Fibroblast of lung (primary cell): Measurements from ENCODE around the gene SRGAP2C. TPM values are rescaled to one million over a fixed set of nuclear protein-coding genes. Genes with fewer than 3 reads are reported as not detected.
"Not testable (repeated sequence)": the region's sequence is repeated elsewhere in the genome, so short reads cannot be mapped to it uniquely, and the experiment has no call there.

Experiments
- DNase-seq, 2 donors: peaks; one replicate each; pipeline versions ENCODE4 v3.0.0 to v3.0.0-alpha.2; 2010; ENCODE audit warnings: low read depth in 2 of 2
- H2AFZ ChIP-seq: 2 replicates; pipeline ENCODE4 v1.5.1; 2012; ENCODE audit warnings: low read length, control low read depth, inconsistent platforms
- H3K27ac ChIP-seq: 2 replicates; pipeline ENCODE4 v1.5.1; 2011; ENCODE audit warnings: low read length, control low read depth; ENCODE audit not compliant: insufficient read depth
- H3K27me3 ChIP-seq: 2 replicates; pipeline ENCODE4 v1.5.1; 2011; ENCODE audit warnings: mild to moderate bottlenecking, low read length; ENCODE audit not compliant: control insufficient read depth, insufficient read depth
- H3K36me3 ChIP-seq: 2 replicates; pipeline ENCODE4 v1.5.1; 2011; ENCODE audit warnings: low read length; ENCODE audit not compliant: control insufficient read depth, insufficient read depth
- H3K4me1 ChIP-seq: 2 replicates; pipeline ENCODE4 v1.5.1; 2011; ENCODE audit warnings: low read length; ENCODE audit not compliant: control insufficient read depth, insufficient read depth; ENCODE audit errors: extremely low read depth
- H3K4me2 ChIP-seq: 2 replicates; pipeline ENCODE4 v1.5.1; 2011; ENCODE audit warnings: low read length, control low read depth; ENCODE audit not compliant: insufficient read depth; ENCODE audit errors: extremely low read depth
- H3K4me3 ChIP-seq, 4 experiments: fragments of 200-600 bp in 1 of 4; sonication (generic) in 1 of 4; replicated peaks in 1 of 4; 2 replicates each; pipeline ENCODE4 v1.5.1; 2011 to 2016; ENCODE audit warnings: low read length in 4 of 4, low read depth in 3 of 4, mild to moderate bottlenecking in 3 of 4, control low read depth in 2 of 4, inconsistent platforms in 1 of 4, mixed read lengths in 1 of 4; ENCODE audit not compliant: insufficient read depth in 1 of 4; ENCODE audit errors: control extremely low read depth in 1 of 4
- H3K79me2 ChIP-seq: 2 replicates; pipeline ENCODE4 v1.5.1; 2012; ENCODE audit warnings: mild to moderate bottlenecking, low read length, inconsistent platforms; ENCODE audit not compliant: control insufficient read depth, insufficient read depth
- H3K9ac ChIP-seq: 2 replicates; pipeline ENCODE4 v1.5.1; 2011; ENCODE audit warnings: mild to moderate bottlenecking, low read length, control low read depth; ENCODE audit not compliant: insufficient read depth
- H3K9me3 ChIP-seq: 2 replicates; pipeline ENCODE4 v1.5.1; 2012; ENCODE audit warnings: low read depth, low read length; ENCODE audit not compliant: control insufficient read depth, insufficient read depth
- H4K20me1 ChIP-seq: 2 replicates; pipeline ENCODE4 v1.5.1; 2011; ENCODE audit warnings: low read length; ENCODE audit not compliant: control insufficient read depth, insufficient read depth; ENCODE audit errors: extremely low read depth
- polyA plus RNA-seq, 2 donors: library from polyadenylated mRNA; depleted of rRNA in 1 of 2; stranded (reverse) in 1 of 2; unstranded in 1 of 2; fragments of >200 nt; gene quantifications; 2 replicates each; pipeline ENCODE4 v1.2.1, GENCODE V29; 2011 to 2012; ENCODE audit warnings: missing spikeins in 1 of 2
- total RNA-seq: library from RNA; depleted of rRNA; stranded (reverse); fragments of >200 nt; gene quantifications from 2 replicates; pipeline ENCODE4 v1.2.1, GENCODE V29; 2014

The SRGAP2C gene
- total and polyA plus RNA-seq, 2 donors (not counting 1 experiment from before 2014, with no cell fraction given) = 8.2 to 36.5 TPM

DNA sequence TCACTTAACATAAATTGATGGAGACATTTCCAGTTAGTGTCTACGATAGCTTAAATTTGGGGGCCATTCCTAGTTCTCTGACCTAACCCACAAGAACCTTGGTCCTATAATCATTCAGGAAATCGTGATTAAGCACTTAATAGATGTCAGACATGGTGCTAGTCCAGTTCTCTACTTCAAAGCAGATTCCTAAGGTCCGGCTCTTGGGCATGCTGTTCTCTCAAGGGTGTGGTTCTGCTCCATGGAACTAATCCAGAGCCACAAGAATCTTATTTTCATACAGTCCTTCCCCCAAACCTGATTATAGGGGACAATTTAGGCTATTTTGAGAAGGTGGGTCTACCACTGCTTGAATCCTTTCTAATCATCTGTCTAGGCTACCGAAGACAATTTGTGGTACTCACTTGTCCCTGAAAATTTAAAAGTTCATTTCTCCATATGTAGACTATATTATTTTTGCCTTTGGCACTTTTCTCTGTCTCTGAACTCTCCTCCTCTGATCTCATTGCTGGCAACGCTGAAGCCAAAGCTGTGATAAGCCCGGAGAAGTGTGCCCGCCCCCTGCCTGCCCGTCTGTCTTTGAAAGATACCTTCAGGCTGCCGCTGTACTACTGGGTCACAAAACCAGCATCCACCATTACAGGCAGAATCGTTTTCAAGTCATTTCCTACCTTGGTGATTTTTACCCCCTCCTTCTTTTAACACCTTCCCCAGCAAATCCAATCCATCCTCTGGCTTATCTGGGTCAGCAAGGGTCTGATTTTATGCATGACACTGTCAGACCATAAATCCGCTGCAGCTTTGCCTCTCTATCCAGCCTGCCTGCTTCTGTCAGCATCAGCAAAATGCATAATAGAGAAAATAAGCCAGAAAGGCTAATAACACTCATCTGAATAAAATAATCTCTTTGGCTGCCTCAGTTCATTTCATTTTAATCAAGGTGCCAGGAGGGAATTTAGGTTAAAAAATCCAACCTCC, 133.0 kb downstream of the SRGAP2C start:
- H3K36me3 ChIP-seq, H3K27ac ChIP-seq, H3K4me2 ChIP-seq, H3K27me3 ChIP-seq, H3K4me3 ChIP-seq, H2AFZ ChIP-seq, H3K9ac ChIP-seq, H3K4me1 ChIP-seq, H3K79me2 ChIP-seq, DNase-seq, H4K20me1 ChIP-seq, H3K9me3 ChIP-seq: not testable (repeated sequence)

DNA sequence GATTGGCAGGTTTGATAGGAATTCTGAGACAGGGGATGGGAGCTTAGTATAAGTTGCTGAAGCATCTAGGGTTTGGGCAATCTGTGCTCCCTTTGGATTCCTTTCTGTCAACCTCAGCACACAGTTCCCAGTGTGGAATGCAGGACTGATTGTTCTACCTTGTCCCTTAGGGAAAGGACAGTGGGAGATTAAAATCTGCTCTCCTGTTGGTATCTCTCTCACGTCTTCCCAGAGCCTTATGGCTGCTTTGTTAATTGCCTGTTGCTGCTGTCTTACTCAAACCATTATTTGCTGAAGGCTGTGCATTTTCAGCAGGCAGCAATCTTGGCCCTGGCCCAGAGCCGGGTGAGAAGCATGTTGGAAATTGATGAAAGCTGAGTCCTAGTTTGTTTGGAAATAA, 133.9 kb downstream of the SRGAP2C start:
- not testable (repeated sequence) for DNase-seq, H2AFZ ChIP-seq, H3K4me1 ChIP-seq, H3K9me3 ChIP-seq, H3K9ac ChIP-seq, H3K27ac ChIP-seq, H3K27me3 ChIP-seq, H3K36me3 ChIP-seq, H3K4me2 ChIP-seq, H3K79me2 ChIP-seq, H4K20me1 ChIP-seq, H3K4me3 ChIP-seq

- not testable (repeated sequence) for H3K9ac ChIP-seq, H3K36me3 ChIP-seq, H3K9me3 ChIP-seq, H2AFZ ChIP-seq, DNase-seq, H3K4me3 ChIP-seq, H3K27me3 ChIP-seq, H4K20me1 ChIP-seq, H3K4me1 ChIP-seq, H3K4me2 ChIP-seq, H3K79me2 ChIP-seq, H3K27ac ChIP-seq
Observed at GRCh38 chr1:121321660-121322059, 136.9 kb downstream of the SRGAP2C start.

DNA sequence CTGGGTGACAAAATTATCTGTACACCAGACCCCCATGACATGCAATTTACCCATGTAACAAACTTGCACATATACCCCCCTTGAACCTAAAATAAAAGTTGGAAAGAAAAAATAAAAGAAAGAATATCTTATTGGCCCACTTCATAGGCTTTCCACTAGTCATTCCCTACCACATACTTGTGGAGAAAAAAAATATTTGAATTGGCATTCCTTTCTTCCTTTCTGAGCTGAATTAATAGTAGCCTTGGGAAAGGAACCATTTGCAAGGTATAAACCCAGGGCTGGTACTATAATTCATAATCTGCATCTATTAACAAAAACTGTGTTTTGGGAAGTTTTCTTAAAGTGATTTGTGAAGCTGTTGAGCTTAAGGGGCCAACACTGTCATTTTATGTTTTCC, 140.0 kb downstream of the SRGAP2C start:
- H3K4me1 ChIP-seq, H3K79me2 ChIP-seq, H3K27ac ChIP-seq, H3K9me3 ChIP-seq, H3K4me3 ChIP-seq, H4K20me1 ChIP-seq, H3K36me3 ChIP-seq, H2AFZ ChIP-seq, H3K4me2 ChIP-seq, H3K9ac ChIP-seq, DNase-seq, H3K27me3 ChIP-seq: not testable (repeated sequence)

DNA sequence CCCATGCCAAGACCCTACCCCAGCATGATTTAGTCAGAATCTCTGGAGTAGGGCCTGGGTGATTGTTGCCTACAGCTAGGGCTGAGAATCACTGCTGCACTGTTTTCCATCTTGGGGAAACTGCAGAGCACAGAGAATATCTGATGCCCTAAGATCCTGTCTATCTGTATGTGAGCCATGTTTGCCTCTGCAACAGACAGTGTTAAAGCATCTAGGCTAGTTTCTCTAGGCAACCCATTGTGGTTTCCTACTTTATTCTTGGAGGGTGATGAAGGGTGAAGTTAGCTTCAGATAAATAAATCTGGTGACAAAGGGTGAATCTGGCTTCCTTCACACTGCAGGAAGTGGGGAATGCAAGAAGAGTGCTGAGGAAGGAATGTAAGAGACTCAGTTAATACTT, 147.4 kb downstream of the SRGAP2C start:
- not testable (repeated sequence) for DNase-seq, H4K20me1 ChIP-seq, H3K4me1 ChIP-seq, H3K27me3 ChIP-seq, H3K9ac ChIP-seq, H3K4me2 ChIP-seq, H2AFZ ChIP-seq, H3K79me2 ChIP-seq, H3K36me3 ChIP-seq, H3K27ac ChIP-seq, H3K4me3 ChIP-seq, H3K9me3 ChIP-seq

GRCh38 chr1:121332599-121333562, 148.1 kb downstream of the SRGAP2C start:
- H4K20me1 ChIP-seq, H3K27ac ChIP-seq, H2AFZ ChIP-seq, H3K4me1 ChIP-seq, H3K9me3 ChIP-seq, H3K36me3 ChIP-seq, H3K4me2 ChIP-seq, H3K27me3 ChIP-seq, H3K79me2 ChIP-seq, DNase-seq, H3K9ac ChIP-seq, H3K4me3 ChIP-seq: not testable (repeated sequence)
